OCI-LY7 (cell line): ENCODE measurements around the gene MCOLN3.

Source experiments
- CTCF ChIP-seq: fragments of 200-600 bp; sonication (generic); conservative IDR thresholded peaks from 2 replicates; pipeline ENCODE4 v1.5.1; 2014; ENCODE audit warnings: mild to moderate bottlenecking, antibody characterized with exemption, low read length, moderate library complexity, mixed read lengths
- EZH2phosphoT487 ChIP-seq: fragments of 200-600 bp; sonication (generic); IDR thresholded peaks from 2 replicates; pipeline ENCODE4 v1.6.1; 2018; ENCODE audit warnings: low read depth, borderline replicate concordance, mild to moderate bottlenecking, mixed run types, antibody characterized with exemption, low read length, moderate library complexity, mixed read lengths

DNA sequence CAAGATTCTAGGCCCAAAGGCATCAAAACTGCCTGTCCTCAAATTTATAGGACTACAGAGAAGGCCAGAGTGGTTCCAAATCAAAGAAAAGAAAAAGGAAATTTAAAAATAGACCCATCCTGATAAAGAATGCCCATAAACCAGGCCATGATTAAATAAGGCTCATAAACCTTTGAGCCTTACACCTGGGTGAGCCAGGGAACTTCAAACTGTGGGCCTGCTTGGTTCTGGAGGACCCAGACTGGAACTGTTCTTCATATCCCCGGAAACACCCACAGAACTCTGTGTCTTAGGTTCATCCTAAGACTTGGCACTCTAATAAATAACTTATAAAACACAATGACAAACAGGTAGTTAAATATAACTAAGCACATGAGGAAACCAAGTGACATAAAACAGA lies 80.2 kb downstream of the MCOLN3 start:
- no peak for TF ChIP-seq CTCF
- TF ChIP-seq EZH2phosphoT487, result no peak
